GM21367 (cell line): Measurements from ENCODE around the gene CCNK.

ENCODE experiments used
- ATAC-seq: cut with Tn5 transposase; IDR thresholded peaks from one replicate; pipeline ENCODE4 v1.9.1; 2021; ENCODE audit not compliant: unreplicated experiment

CCNK gene

GRCh38 chr14:99532310-99532709 lies 51.1 kb downstream of the CCNK start:
- no peak for ATAC-seq

DNA sequence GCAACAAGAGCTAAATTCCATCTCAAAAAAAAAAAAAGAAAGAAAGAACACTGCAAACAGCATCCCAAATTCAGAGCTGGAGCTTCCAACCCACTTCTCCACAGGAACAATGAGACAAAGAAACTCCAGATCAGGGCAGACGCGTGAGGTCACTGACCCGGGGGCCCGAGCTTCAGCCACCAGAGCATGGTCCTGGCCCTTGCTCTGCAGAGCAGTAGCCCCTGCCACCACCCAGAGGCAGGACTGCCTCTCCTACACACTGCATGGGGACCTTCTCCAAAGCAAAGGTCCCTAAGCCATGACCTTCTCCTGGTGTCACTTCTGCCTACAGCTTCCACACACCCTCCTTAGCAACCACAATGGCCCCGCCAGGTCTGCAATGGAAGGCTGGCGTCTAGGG lies 53.1 kb downstream of the CCNK start:
- no peak for ATAC-seq

GRCh38 chr14:99534863-99535262 lies 53.7 kb downstream of the CCNK start:
- ATAC-seq, result no peak

DNA sequence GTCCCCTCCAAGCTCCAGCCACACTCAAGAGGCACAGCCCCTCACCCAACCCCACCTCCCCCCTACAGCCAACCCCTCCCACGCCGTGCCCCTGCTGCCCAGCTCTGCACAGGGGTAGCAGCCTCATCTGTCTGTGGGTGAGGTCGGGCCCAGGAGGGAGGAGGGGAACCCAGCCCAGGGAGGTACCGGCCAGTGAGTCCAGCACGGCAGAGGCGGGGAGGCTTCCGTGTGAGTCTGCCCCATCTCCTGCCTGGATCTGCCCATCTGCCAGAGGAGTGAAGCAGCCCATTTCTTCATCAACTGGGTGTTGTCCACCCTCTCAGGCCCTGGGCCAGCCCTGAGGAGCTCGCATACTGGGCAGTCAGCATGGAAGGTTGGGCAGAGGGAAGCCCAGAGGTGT lies 54.2 kb downstream of the CCNK start:
- ATAC-seq, result no peak

DNA sequence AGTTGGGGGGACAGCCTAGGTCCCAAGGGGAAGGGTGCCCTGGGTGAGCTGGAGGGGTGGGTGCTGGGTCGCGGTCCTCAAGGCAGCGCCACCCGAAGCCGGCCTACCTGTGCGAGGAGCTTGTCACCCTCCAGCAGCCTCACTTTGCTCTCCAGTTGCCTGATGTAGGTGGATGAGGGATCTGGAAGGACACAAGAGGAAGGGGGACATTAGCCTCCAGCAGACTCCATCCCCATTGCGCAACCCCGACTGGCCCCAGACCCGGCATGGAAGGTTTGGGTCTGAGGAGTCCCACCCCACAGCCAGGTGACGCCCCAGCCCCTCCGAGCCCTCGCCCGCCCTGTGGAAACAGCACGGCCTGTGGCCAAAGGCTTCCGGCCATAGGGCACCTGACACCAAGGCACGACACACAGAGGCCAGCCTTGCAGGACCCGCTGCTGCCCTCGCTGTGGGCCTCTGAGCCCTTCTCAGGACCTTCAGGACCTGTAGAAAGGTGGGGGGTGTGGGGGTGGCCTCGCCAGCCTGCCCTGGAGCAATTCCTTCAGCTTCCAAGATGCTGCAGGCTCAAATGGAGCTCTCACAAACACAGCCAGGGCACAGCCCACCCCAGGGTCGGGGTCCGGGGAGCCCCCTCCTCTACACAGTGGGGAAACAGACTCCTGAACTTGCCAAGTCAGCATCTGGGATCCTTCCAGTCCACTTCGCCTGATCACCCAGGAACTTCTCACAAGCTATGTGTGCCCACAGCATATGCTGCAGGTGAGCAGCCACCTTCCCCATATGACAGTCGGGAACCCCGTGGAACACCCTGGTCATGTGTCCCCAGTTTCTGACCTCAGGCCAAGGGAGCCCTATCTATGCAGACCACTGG lies 54.9 kb downstream of the CCNK start:
- ATAC-seq, result no peak

DNA sequence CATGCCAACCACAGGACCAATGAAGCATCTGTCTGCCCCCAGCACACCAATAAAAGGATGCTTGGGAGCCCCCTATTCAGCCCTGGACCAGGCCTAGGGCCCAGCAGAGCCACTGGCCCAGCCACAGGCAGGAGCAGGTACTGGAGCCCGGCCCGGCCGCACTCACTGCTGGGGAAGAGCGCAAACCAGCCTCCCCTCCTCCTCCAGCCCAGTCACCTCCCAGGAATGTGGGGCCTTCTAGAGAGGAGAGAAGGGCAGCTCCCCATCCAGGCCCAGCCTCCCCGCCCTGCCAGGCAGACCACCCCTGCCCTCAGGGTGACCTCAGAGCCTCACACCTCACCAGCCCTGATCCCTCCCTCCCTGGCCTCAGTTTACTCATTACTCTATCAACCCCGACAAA lies 56.2 kb downstream of the CCNK start:
- ATAC-seq, result no peak

DNA sequence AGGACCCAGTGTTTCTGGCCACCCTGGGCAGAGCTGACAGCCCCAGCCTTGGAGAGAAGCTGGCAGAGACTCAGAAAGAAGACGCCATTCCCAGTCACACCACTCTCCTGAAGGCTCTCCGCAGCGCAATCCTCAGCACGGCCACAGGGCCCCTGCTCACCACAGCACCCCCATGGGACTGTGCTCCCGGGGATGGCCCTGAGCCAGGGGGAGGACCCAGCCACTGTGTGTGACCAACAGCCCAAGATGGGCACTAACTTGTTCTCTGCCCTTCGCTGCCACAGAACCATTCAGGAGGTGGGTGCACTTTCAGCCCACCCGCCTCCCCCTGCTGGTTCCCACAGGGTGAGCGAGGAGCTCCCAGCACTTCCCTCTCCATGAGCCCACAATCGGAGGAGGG lies 57.1 kb downstream of the CCNK start:
- ATAC-seq, result no peak

GRCh38 chr14:99538733-99539132 lies 57.5 kb downstream of the CCNK start:
- ATAC-seq, result no peak

DNA sequence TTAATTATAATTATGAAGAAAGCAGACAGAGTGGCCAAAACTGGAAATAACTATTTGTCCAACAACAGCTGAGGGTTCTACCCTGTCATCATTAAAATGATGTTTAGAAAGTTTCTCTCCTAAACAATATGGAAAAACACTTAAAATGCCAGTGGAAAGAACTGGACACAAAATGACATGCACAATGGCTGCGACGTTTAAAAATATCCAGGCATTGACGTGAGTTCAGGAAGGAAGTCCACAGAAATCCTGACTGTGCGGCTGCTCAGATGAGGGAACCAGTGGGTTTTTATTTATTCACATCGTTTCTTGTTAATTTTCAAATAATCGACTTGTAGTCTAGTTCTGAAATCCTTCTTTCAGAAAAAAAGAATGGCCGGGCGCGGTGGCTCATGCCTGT lies 58.3 kb downstream of the CCNK start:
- no peak for ATAC-seq

DNA sequence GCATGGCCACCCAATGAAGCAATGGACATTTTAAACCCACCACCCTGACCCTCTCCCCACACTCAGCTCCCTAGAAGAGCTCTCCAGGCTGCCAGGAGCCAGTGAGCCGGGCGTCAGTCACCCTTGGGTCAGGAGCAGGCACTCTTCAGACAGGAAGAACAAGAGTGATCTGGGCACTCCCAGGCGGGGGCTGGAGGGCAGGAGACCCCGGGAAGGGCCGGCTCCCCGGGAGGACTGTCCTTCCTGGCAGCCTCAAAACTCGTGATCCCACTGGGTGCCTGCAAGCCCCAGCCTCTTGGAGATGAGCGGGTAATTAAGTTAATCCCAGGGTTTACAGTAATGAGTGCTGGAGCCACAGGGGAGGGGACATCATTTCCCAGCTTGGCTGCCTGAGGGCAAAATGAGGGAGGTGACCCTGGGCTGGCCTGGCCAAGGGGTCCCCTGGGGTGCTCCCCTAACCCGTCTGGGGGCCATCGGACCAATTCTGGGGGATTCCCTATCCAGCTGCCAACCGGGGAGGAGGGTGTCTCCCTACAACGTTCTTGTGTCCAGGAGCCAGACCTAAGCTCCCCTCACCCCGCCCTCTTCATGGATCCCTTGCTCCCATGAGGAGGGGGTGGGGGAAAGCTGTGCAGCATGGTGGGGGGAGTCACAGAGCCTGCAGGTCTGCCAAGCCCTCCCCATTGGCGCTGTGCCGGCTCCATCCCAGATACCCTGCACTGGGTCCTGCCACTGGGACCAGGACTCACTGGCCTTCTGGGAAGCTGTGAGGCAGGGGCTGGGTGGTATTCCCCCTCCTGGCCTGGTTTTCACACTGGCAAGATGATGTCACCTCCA lies 59.2 kb downstream of the CCNK start:
- ATAC-seq, result no peak

DNA sequence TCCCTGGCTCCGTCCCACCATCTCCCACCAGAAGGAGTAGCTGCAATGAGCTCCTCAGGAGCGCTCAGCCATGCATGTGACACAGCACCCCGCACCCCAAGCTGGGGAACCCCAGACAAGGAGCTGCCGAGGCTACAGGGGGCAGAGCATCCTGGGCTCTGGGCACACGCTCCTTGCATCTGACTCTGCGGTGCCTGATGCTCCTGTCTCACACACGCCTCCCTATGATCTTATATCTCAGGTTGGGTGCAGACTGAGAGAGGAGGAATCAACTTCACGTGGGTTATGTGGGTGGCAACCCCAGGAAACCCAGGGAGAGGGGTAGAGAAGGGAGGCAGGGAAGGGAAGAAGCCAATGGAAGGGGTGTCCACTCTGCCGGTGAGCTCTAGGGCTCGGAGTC lies 60.0 kb downstream of the CCNK start:
- no peak for ATAC-seq

- no peak for ATAC-seq
Observed at GRCh38 chr14:99541677-99542470, 60.7 kb downstream of the CCNK start.

GRCh38 chr14:99542566-99542965 lies 61.4 kb downstream of the CCNK start:
- ATAC-seq, result no peak

GRCh38 chr14:99543370-99543769 lies 62.2 kb downstream of the CCNK start:
- no peak for ATAC-seq

DNA sequence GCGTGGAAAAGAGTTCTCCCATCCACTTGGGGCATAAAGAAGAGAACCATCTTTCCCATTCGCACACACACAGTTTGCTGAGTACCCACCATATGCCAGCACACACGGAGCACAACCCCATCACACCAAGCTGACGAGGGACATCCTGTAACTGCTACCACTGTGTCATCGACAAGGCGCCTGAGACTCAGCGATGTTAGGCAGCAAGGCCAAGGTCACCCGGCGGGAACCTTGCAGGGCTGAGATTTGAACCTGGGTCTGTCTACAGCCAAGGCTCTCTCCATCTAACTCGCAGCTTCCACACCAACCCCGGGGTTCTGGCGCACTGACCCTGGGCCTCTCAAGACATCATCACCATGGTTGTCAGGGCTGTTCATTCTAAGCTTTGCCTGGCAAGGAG lies 62.8 kb downstream of the CCNK start:
- ATAC-seq, result no peak

DNA sequence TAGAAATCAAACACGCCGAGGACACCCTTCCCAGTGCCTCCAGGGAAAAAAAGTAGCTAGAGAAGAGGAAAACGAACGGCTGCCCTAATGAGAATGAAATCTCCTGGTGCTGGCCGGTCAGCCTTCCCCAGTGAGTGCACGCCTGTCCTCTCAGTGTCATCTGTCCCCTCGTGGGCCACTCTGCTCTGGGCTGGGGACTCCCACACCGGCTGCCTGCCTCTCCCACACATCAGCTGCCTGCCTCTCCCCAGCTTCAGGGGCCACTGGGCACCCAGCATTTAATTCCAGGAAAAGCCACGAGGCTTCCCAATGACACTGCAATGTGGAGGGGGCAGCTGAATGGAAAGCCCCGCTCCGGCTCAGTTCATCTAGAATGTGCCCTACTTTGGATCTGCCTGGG lies 63.8 kb downstream of the CCNK start:
- no peak for ATAC-seq

DNA sequence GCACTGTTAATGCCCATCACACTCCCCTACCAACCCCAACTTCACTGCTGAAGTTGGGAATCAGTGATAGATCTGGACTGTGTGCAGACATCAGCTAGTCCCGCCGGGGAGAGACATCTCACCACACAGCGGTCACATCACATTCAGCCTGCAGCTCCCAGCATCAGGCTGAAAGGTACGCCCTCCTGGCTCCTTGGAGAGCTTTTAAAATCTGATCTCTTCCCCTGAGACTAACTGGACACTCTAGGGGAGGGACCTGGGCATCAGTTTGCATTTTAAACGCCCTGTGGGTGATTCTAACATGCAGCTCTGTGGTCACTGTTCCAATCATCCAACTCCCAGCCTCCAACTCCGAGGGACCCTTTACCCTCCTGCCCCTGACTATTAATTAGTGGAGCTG lies 64.4 kb downstream of the CCNK start:
- no peak for ATAC-seq

- no peak for ATAC-seq
Observed at GRCh38 chr14:99546234-99546879, 65.1 kb downstream of the CCNK start.

DNA sequence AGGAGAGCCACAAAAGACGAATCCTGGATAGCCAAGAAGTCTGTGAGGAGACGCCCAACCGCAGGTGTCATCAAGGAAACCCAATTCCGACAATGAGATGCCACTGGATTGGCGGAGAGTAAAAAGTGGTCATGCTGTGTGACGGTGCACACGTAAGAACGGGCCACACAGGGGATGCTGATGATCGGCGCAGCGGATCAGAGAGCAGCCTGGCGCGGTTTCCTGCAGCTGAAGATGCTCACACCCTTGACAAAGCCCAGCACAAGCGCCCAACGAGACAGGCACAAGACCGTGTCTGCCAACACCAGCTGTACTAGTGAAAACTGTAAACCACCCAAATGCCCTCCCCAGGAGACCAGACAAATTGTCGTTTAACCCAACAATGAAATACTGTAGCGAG lies 67.0 kb downstream of the CCNK start:
- ATAC-seq, result no peak

DNA sequence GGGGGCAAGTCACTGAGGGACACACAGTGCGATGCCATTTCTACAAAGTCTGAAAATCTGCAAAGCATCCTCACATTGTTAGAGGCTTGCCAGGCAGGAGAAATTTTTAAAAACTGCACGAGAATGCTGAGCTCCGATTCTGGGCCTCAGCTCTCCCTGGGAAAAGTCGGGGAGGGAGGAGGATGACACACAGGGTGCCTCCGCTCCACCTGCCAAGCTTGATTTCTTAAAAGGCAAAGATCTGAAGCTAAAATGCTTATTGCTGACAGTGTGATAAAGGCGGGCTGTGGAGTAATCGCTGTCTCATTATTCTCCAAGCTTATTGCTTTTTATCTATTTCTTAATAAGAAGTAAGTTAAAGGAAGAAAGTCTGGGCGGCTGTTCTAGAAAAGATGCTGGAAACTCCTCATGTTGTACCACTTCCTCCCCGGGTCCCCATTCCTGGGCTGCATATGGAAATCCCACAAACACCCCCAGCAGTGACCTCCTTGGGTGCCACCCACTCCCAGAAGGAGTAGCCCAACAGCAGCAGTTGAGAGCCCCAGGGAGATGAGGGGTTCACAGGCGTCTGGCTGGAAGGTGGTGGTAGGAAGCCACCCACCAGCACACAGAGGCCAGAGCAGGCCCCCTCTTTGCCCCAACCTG lies 67.8 kb downstream of the CCNK start:
- no peak for ATAC-seq
